OCI-LY3 (cell line): Measurements from ENCODE around the gene CHML.
A peak's percentile ranks its signal among the peaks of the same experiment; 100 is the strongest.

Experiments
- H2AFZ ChIP-seq: fragments of 200-600, 300-600 bp; shearing (Covaris generic); 2 replicates; pipeline ENCODE4 v1.6.0; 2014; ENCODE audit warnings: antibody characterized with exemption, low read depth, low read length
- H3K27ac ChIP-seq: fragments of 200-600, 300-600 bp; sonication (generic); 2 replicates; pipeline ENCODE4 v1.5.1; 2014; ENCODE audit warnings: mild to moderate bottlenecking, low read length, moderate library complexity, mixed read lengths
- H3K27me3 ChIP-seq: fragments of 200-600, 300-600 bp; sonication (generic); 2 replicates; pipeline ENCODE4 v1.6.1; 2014; ENCODE audit warnings: low read depth, low read length, mixed read lengths
- H3K36me3 ChIP-seq: fragments of 200-600, 300-600 bp; sonication (generic); replicated peaks from 2 replicates; pipeline ENCODE3; 2014; ENCODE audit warnings: low read depth, low read length, mixed read lengths
- H3K4me1 ChIP-seq: fragments of 300-600, 200-600 bp; sonication (generic); 2 replicates; pipeline ENCODE4 v1.6.1; 2014; ENCODE audit warnings: low read length, mixed read lengths
- H3K4me2 ChIP-seq: fragments of 200-600, 300-600 bp; sonication (generic); 2 replicates; pipeline ENCODE4 v1.6.1; 2014; ENCODE audit warnings: low read length, mixed read lengths
- H3K4me3 ChIP-seq: fragments of 300-600, 200-600 bp; sonication (generic); 2 replicates; pipeline ENCODE4 v1.5.1; 2014; ENCODE audit warnings: antibody characterized with exemption, mild to moderate bottlenecking, low read length, moderate library complexity
- H3K79me2 ChIP-seq: fragments of 300-600, 200-600 bp; shearing (Covaris generic); 2 replicates; pipeline ENCODE4 v1.6.1; 2014; ENCODE audit warnings: mild to moderate bottlenecking, low read length, mixed read lengths
- H3K9ac ChIP-seq: fragments of 300-600, 200-600 bp; shearing (Covaris generic); 2 replicates; pipeline ENCODE4 v1.6.0; 2014; ENCODE audit warnings: mild to moderate bottlenecking, low read length, moderate library complexity
- H3K9me3 ChIP-seq: fragments of 200-600, 300-600 bp; shearing (Covaris generic); 2 replicates; pipeline ENCODE4 v1.6.1; 2014; ENCODE audit warnings: low read length, mixed read lengths; ENCODE audit not compliant: insufficient read depth
- H4K20me1 ChIP-seq: fragments of 200-600, 300-600 bp; sonication (generic); 2 replicates; pipeline ENCODE4 v1.6.1; 2016; ENCODE audit warnings: low read length, mixed read lengths; ENCODE audit not compliant: insufficient read depth
- EZH2phosphoT487 ChIP-seq: fragments of 200-600 bp; shearing (Covaris generic); IDR thresholded peaks from 2 replicates; pipeline ENCODE4 v1.6.1; 2018; ENCODE audit warnings: antibody characterized with exemption, mixed run types, low read depth
- TF ChIP-seq, protein P1 (sequence below): fragments of 200-600, 300-600 bp; sonication (generic); IDR thresholded peaks from 2 replicates; pipeline ENCODE4 v1.5.1; 2014; ENCODE audit warnings: antibody characterized with exemption, low read length, low read depth

CHML gene

DNA sequence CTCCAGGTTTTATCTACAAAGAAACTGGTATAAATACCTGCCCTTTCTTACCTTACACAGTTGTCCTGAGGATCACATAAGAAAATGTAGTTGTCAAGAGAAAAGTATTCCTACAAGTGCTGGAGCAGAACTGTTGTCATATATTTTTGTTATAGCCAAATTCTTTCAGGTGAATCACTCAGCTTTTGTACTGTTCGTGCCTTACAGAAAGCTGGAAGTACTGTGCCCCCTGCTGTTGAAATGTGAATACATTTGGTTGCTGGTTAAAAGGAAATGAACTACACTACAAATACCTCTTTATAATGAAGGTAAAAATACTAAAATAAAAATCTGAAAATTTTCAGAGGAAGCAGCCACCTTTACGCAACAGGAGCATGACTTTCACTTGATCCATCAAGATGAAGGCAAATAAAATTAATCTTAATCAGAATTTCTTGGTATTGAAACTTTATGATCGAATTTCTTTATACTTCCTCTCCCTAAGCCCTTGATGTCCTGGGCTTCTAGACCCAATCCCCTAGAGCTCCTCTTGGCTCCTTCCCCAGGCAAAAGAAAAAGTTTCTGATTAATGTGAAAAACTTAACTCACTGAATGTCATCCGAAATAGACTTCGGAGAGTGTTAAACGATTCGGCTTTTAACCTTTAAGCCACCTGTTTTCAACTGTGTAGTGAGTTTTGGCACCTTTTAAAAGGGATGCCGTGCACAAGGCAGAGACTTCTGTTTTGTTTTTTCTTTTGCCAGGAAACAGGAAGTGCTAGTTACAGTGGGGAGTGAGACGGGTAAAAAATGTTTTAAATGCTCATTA is 12.5 kb downstream of the CHML start:
- Histone ChIP-seq H4K20me1 (no peaks in the 10 kb centered on the region), H3K4me2 (peak overlapping the region; percentile 9; the same call in 1 of the 2 replicates), H3K4me3 (no peak overlapping the region), H3K9me3 (no peaks in the 10 kb centered on the region), H3K27ac (no peak overlapping the region), H3K36me3 (peaks cover 6% of the 10 kb centered on the region), H3K9ac (no peak overlapping the region), H3K27me3 (no peaks in the 10 kb centered on the region), H2AFZ (no peak overlapping the region), H3K79me2 (no peaks in the 10 kb centered on the region; the same call in 1 of the 2 replicates), H3K4me1 (peaks cover 12% of the 10 kb centered on the region)
- TF ChIP-seq, protein P1, sequence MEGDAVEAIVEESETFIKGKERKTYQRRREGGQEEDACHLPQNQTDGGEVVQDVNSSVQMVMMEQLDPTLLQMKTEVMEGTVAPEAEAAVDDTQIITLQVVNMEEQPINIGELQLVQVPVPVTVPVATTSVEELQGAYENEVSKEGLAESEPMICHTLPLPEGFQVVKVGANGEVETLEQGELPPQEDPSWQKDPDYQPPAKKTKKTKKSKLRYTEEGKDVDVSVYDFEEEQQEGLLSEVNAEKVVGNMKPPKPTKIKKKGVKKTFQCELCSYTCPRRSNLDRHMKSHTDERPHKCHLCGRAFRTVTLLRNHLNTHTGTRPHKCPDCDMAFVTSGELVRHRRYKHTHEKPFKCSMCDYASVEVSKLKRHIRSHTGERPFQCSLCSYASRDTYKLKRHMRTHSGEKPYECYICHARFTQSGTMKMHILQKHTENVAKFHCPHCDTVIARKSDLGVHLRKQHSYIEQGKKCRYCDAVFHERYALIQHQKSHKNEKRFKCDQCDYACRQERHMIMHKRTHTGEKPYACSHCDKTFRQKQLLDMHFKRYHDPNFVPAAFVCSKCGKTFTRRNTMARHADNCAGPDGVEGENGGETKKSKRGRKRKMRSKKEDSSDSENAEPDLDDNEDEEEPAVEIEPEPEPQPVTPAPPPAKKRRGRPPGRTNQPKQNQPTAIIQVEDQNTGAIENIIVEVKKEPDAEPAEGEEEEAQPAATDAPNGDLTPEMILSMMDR: peak; percentile 84
- no peak for TF ChIP-seq EZH2phosphoT487

DNA sequence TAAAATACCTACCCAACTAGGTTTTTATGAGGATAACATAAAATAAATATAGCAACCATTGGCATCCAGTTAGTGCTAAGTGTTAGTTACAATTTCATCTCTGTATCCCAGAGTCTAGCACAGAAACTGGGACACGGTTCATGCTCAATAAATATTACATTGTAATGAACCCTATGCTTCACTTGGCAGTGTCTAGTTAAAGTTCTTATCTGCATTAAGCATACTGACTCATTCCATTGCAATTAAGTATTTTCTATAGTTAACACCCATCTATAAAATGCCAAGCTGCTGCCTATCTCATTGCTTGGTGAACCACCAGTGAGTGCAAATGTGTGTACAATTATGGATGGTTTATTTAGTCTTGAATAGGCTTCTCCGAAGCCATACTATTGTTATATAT is 15.2 kb downstream of the CHML start:
- Histone ChIP-seq H3K79me2 (no peaks in the 10 kb centered on the region), H2AFZ (no peak overlapping the region), H3K36me3 (no peaks in the 10 kb centered on the region), H3K27ac (no peak overlapping the region), H3K4me1 (peaks cover 12% of the 10 kb centered on the region), H3K4me2 (no peak overlapping the region), H3K27me3 (no peaks in the 10 kb centered on the region), H3K9ac (no peak overlapping the region), H4K20me1 (no peaks in the 10 kb centered on the region; the same call in 1 of the 2 replicates), H3K4me3 (no peak overlapping the region), H3K9me3 (no peaks in the 10 kb centered on the region)
- TF ChIP-seq, protein P1: no peak
- no peak for TF ChIP-seq EZH2phosphoT487

DNA sequence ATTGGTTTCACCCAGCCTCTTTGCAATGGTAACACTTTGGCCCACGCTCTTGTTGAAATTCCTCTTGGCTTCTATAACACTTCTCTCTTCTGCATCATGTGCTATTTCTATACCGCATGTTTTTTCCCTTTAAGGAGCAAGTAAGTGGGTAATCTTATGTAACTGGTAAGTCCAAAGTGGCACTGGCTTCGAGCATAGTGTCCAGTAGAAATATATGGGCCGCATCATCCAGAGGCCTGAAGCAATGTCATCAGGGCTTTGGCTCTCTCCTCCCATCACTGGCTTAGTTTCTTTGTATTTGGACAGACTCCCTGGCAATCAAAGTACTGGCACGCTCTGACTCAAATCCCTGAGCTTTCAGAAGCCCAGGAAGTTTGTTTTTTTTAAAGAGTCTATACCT is 17.5 kb downstream of the CHML start:
- TF ChIP-seq, protein P1: no peak
- no peak for TF ChIP-seq EZH2phosphoT487
- Histone ChIP-seq H3K27me3 (no peaks in the 10 kb centered on the region), H3K36me3 (peaks cover 3% of the 10 kb centered on the region)

DNA sequence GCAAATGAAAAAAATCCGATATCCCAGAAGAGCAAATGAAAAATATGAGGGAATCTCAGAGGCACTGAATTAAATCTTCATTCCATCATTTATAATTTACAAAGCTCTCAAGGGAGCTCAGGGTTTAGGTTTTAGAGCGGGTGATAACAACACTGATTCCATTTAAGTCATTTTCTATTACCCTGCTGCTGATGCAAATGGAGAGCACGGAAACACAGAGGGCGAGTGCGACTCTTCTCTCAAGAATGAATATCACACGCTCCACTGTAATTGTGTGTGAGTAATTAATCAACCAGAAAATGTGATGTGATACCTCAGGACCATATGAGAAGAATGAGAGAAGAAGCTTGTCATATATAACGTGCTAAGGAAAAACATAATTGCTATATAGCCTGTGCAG is 22.7 kb downstream of the CHML start:
- Histone ChIP-seq H3K4me1 (peaks cover 11% of the 10 kb centered on the region), H3K4me2 (no peak overlapping the region), H4K20me1 (no peaks in the 10 kb centered on the region; the same call in 1 of the 2 replicates), H2AFZ (no peak overlapping the region), H3K79me2 (no peaks in the 10 kb centered on the region), H3K27ac (no peak overlapping the region), H3K9me3 (no peaks in the 10 kb centered on the region), H3K9ac (no peak overlapping the region), H3K36me3 (peaks cover 3% of the 10 kb centered on the region), H3K4me3 (no peak overlapping the region), H3K27me3 (no peaks in the 10 kb centered on the region)
- no peak for TF ChIP-seq EZH2phosphoT487

More for the DNA sequence above, 17.5 kb downstream of the CHML start:
- Histone ChIP-seq H3K4me3 (no peak overlapping the region), H4K20me1 (no peaks in the 10 kb centered on the region; the same call in 1 of the 2 replicates), H3K27ac (no peak overlapping the region), H3K79me2 (no peaks in the 10 kb centered on the region), H3K4me2 (no peak overlapping the region), H2AFZ (no peak overlapping the region), H3K9me3 (no peaks in the 10 kb centered on the region), H3K4me1 (peaks cover 5% of the 10 kb centered on the region), H3K9ac (no peak overlapping the region)
